Liver (tissue), 9 donors: Measurements from ENCODE around the gene LILRB5. TPM values are rescaled to one million over a fixed set of nuclear protein-coding genes. Genes with fewer than 3 reads are reported as not detected.
"Not testable (repeated sequence)": the region's sequence is repeated elsewhere in the genome, so short reads cannot be mapped to it uniquely, and the experiment has no call there.

Experiments
- DNase-seq: peaks from one replicate; pipeline ENCODE4 v3.0.0-alpha.2; 2017; ENCODE audit warnings: low spot score
- H3K27ac ChIP-seq, 2 donors: one replicate each; pipeline ENCODE4 v1.7.0; 2013; ENCODE audit warnings: inconsistent platforms in 2 of 2, low read length in 2 of 2, control low read depth in 1 of 2, low read depth in 1 of 2, mild to moderate bottlenecking in 1 of 2
- H3K27me3 ChIP-seq, 4 donors: one replicate each; pipeline versions ENCODE4 v1.6.1 to v1.7.0; 2013; ENCODE audit warnings: low read length in 3 of 4, inconsistent platforms in 1 of 4, mild to moderate bottlenecking in 1 of 4, moderate library complexity in 1 of 4; ENCODE audit not compliant: control insufficient read depth in 4 of 4, insufficient read depth in 4 of 4
- H3K36me3 ChIP-seq, 4 donors: one replicate each; pipeline versions ENCODE4 v1.6.1 to v1.7.0; 2013; ENCODE audit warnings: low read length in 3 of 4, mild to moderate bottlenecking in 3 of 4, low read depth in 1 of 4, moderate library complexity in 1 of 4; ENCODE audit not compliant: control insufficient read depth in 4 of 4, insufficient read depth in 3 of 4
- H3K4me1 ChIP-seq, 4 donors: one replicate each; pipeline versions ENCODE4 v1.6.1 to v1.7.0; 2013; ENCODE audit warnings: low read length in 3 of 4, mild to moderate bottlenecking in 3 of 4, moderate library complexity in 1 of 4; ENCODE audit not compliant: control insufficient read depth in 4 of 4, insufficient read depth in 4 of 4
- H3K4me3 ChIP-seq, 3 donors: one replicate each; pipeline versions ENCODE4 v1.6.1 to v1.7.0; 2013; ENCODE audit warnings: low read length in 3 of 3, control low read depth in 1 of 3, low read depth in 1 of 3, mild to moderate bottlenecking in 1 of 3
- H3K9ac ChIP-seq, 2 donors: one replicate each; pipeline ENCODE4 v1.7.0; 2013; ENCODE audit warnings: low read length in 2 of 2, mild to moderate bottlenecking in 2 of 2, moderate library complexity in 2 of 2, control low read depth in 1 of 2, low read depth in 1 of 2
- H3K9me3 ChIP-seq, 4 donors: one replicate each; pipeline versions ENCODE4 v1.6.1 to v1.7.0; 2013; ENCODE audit warnings: low read length in 3 of 4; ENCODE audit not compliant: control insufficient read depth in 4 of 4
- EGR1 ChIP-seq, 2 donors: IDR thresholded peaks; 2 replicates each; pipeline ENCODE4 v1.6.1; 2016 to 2018; ENCODE audit warnings: antibody characterized with exemption in 2 of 2, low read depth in 2 of 2
- FOXA1 ChIP-seq: IDR thresholded peaks from 2 replicates; pipeline ENCODE4 v1.6.1; 2016; ENCODE audit warnings: antibody characterized with exemption
- HNF4A ChIP-seq, 2 donors: conservative IDR thresholded peaks; 2 replicates each; pipeline ENCODE4 v1.6.1; 2016; ENCODE audit warnings: antibody characterized with exemption in 2 of 2, mild to moderate bottlenecking in 2 of 2
- HNF4G ChIP-seq: IDR thresholded peaks from 2 replicates; pipeline ENCODE4 v1.6.1; 2016; ENCODE audit warnings: antibody characterized with exemption
- JUND ChIP-seq, 2 donors: IDR thresholded peaks; 2 replicates each; pipeline ENCODE4 v1.6.1; 2016; ENCODE audit warnings: antibody characterized with exemption in 2 of 2
- NR2F2 ChIP-seq: IDR thresholded peaks from 2 replicates; pipeline ENCODE4 v1.6.1; 2016; ENCODE audit warnings: antibody characterized with exemption
- RAD21 ChIP-seq, 2 donors: IDR thresholded peaks; 2 replicates each; pipeline ENCODE4 v1.6.1; 2016; ENCODE audit warnings: antibody characterized with exemption in 2 of 2, mild to moderate bottlenecking in 2 of 2
- REST ChIP-seq: IDR thresholded peaks from 2 replicates; pipeline ENCODE4 v1.6.1; 2016; ENCODE audit warnings: antibody characterized with exemption, mild to moderate bottlenecking
- RXRA ChIP-seq, 2 donors: IDR thresholded peaks; 2 replicates each; pipeline ENCODE4 v1.6.1; 2017 to 2018; ENCODE audit warnings: antibody characterized with exemption in 2 of 2, mild to moderate bottlenecking in 1 of 2
- SP1 ChIP-seq: IDR thresholded peaks from 2 replicates; pipeline ENCODE4 v1.6.1; 2018; ENCODE audit warnings: antibody characterized with exemption, mild to moderate bottlenecking
- TAF1 ChIP-seq: conservative IDR thresholded peaks from 2 replicates; pipeline ENCODE4 v1.6.1; 2016; ENCODE audit warnings: antibody characterized with exemption, mild to moderate bottlenecking
- YY1 ChIP-seq: IDR thresholded peaks from 2 replicates; pipeline ENCODE4 v1.6.1; 2016; ENCODE audit warnings: antibody characterized with exemption, mild to moderate bottlenecking
- WGBS: extraction: QIAGEN DNeasy Blood & Tissue Kit; methylation state at CpG from one replicate; pipeline ENCODE4 v1.1.7; 2013; 5-methylcytosine and 5-hydroxymethylcytosine counted together
- polyA plus RNA-seq, 2 donors: library from polyadenylated mRNA; stranded (reverse) in 1 of 2; unstranded in 1 of 2; fragments of 200-250 nt in 1 of 2; fragments of >200 nt in 1 of 2; fragmentation: Nextera tagmentation in 1 of 2; extraction: Ambion mirVana in 1 of 2; gene quantifications; one replicate each; pipeline versions ENCODE4 v1.2.1 to v1.2.3, GENCODE V29; 2013 to 2015
- total RNA-seq, 2 donors: library from RNA; depleted of rRNA; stranded (reverse); fragments of >200 nt; gene quantifications; one replicate each; pipeline ENCODE4 v1.2.3, GENCODE V29; 2014
- TF ChIP-seq, protein P1 (sequence below): IDR thresholded peaks from 2 replicates; pipeline ENCODE4 v1.6.1; 2016; ENCODE audit warnings: antibody characterized with exemption
- donor health status: healthy.
- donor health status: healthy.
- donor health status: healthy.
- donor health status: healthy.
- donor health status: healthy.

Gene LILRB5
- total and polyA plus RNA-seq, 4 donors: 5.1 to 10.8 (median 6.3) TPM

DNA sequence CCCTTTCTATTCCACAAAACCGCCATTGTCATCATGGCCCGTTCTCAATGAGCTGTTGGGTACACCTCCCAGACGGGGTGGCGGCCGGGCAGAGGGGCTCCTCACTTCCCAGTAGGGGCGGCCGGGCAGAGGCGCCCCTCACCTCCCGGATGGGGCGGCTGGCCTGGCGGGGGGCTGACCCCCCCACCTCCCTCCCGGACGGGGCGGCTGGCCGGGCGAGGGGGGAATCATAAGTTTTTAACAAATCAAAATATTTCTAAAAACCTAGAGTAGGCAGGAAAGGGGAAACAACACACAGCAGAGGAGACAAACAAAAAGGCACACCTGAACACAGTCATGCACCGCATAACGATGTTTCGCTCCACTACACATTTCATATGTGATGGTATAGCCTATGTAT lies 42.3 kb downstream of the LILRB5 start:
- H3K27ac ChIP-seq: not testable (repeated sequence)

GRCh38 chr19:54214217-54214616 lies 42.9 kb downstream of the LILRB5 start:
- WGBS: 42% methylated on average over 5 of the region's 5 CpGs
- H3K27me3 ChIP-seq, H3K27ac ChIP-seq, H3K36me3 ChIP-seq, DNase-seq, H3K9me3 ChIP-seq, H3K4me3 ChIP-seq, H3K9ac ChIP-seq: not testable (repeated sequence)
- peaks cover 6 to 23% (median 15%) of the 10 kb centered on the region in 4 donors for H3K4me1 ChIP-seq

More for the DNA sequence above, 42.3 kb downstream of the LILRB5 start:
- H3K9ac ChIP-seq, H3K9me3 ChIP-seq, H3K36me3 ChIP-seq, H3K27me3 ChIP-seq, H3K4me3 ChIP-seq, DNase-seq: not testable (repeated sequence)
- 98% methylated on average over 13 of the region's 19 CpGs for WGBS
- peaks cover 2 to 18% (median 10%) of the 10 kb centered on the region in 4 donors for H3K4me1 ChIP-seq

DNA sequence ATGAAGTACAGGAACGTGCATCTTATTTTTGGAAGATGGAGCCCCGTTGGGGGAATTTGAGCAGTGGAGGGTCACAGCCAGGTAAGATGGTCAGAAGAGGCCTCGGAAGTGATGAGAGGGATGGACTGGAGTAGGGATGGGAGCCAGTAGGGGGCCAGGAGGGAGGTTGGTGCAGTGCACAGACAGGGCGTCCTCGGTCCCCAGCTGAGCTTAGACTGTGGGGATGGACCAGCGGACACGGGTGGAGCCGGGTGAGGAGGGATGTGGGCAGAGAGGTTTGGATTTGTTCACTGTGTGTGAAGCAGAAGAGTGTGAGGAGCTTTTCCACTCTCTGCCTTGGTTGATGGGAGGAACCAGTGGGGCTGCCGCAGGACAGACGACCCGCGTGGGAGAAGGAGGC lies 45.8 kb downstream of the LILRB5 start:
- peak overlapping the region in 2 of 3 donors; percentile 3 to 29 for H3K4me3 ChIP-seq
- H3K27me3 ChIP-seq: no peaks in the 10 kb centered on the region
- peaks cover 26 to 53% (median 43%) of the 10 kb centered on the region in 4 donors for H3K4me1 ChIP-seq
- WGBS: 85% methylated on average over 12 of the region's 12 CpGs
- no peak for DNase-seq
- H3K9ac ChIP-seq: no peak overlapping the region
- peak overlapping the region; percentile 88 to 94 for H3K27ac ChIP-seq
- TF ChIP-seq NR2F2 (no peak), RAD21 (IDR thresholded peaks at IDR 0.05) (no peak), REST (no peak), TAF1 (no peak), HNF4A (conservative IDR thresholded peaks at IDR 0.05) (no peak), YY1 (no peak), FOXA1 (no peak), JUND (IDR thresholded peaks at IDR 0.05) (no peak), SP1 (no peak), RXRA (IDR thresholded peaks at IDR 0.05) (no peak), EGR1 (IDR thresholded peaks at IDR 0.05; ENCODE audit: low read depth in 2 of 2) (no peak), HNF4G (no peak)
- TF ChIP-seq, protein P1, sequence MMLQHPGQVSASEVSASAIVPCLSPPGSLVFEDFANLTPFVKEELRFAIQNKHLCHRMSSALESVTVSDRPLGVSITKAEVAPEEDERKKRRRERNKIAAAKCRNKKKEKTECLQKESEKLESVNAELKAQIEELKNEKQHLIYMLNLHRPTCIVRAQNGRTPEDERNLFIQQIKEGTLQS: no peak
- no peaks in the 10 kb centered on the region for H3K9me3 ChIP-seq
- H3K36me3 ChIP-seq: peaks cover 5 to 15% (median 11%) of the 10 kb centered on the region in 4 donors
